DMS114 treated with DMSO at 0.1 percent for 48 hours (cell line): ENCODE data around the gene DLGAP1.

ENCODE experiments used
- DNase-seq: peaks from one replicate; lab custom pipeline; 2025; ENCODE audit not compliant: unreplicated experiment; lab: John Stamatoyannopoulos, UW

Gene DLGAP1

DNA sequence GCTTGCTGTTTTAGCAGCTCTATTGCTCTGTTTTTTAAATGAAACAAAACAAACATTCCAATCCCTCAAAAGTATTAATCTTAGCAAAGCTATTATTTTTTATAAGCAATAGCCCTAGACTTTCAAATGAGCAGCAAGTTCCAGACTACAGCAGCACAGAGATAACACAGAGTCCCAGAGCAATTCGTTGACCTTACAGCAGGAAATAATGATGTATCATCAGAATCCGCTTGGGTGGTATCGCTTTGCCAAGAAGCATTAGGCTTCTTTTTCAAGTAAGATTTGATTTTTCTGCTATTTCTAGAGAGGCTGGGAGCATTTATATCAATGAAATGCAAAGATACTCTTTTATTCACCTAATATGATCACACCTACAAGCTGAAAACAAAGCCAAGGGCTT lies 209.7 kb downstream of the DLGAP1 start:
- DNase-seq = no peak

DNA sequence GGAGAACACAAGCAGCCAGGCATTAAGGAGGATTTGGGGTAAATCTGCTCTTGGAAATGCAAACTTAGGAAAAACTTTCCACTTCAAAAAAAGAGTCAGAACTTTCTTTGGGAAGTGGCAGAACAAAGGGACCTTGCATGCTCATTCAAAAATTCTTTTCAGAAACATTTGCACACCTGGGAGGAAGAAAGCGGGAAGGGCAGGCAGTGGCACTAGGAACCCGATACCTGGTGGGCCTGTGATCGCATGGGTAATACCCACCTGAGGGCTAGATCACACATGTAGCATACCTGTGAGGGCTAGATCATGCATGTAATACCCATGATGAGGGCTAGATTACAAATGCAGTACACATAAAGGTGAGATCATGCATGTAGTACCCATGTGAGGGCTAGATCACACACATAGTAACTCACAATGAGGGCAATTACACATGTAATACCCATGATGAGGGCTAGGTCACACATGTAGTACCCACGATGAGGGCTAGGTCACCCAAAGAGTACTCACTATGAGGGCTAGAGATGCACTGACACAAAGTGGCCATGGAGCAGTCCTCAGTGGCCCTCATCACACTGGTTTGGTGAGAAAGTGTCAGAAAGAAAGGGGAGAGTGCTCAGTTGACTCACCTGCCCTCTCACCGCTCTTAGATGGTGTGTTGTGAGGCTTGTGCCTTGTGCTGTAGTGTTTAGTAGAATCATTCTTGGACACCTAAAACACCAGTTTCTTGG lies 212.5 kb downstream of the DLGAP1 start:
- DNase-seq = no peak

DNA sequence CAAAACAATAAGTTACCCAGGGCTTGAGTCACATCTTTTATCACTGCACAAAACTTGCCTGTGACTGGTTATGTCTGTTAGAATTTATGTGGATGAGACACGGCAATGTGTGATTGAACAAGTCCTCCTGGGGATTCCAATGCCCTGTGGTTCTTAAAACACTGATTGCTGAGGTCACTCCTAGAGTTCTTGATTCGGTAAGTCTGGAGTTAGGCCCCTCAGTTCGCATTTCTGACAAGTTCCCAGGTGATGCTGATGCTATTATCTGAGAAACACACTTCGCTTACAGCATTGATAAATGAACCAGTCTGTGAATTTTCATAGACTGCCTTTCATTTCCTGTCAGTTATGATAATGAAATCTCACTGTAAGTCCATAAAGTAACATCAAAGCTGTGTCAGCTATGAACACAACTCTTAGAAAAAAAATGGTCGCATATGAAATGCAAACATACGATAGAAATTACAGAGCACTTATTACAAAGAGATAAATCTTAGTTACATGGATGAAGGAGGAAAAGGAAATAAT lies 214.0 kb downstream of the DLGAP1 start:
- DNase-seq = no peak

DNA sequence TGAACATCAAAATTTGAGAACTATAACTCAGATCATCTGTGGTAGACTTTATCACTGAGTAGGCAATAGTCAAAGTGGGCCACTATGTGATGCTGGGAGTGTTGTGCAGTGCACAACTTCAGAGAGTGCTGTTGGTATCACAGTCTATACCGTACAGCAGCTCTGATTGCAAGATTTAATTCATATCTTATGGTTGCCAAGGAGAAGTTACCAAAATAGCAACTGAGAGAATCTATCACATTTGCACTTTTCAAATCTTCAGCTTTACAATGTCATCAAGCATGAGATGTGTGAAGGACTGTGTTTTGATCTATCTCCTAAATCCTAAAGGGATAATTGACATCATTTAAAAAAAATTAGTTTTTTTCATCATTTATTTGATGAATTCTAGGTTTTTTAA lies 216.1 kb downstream of the DLGAP1 start:
- DNase-seq = no peak

DNA sequence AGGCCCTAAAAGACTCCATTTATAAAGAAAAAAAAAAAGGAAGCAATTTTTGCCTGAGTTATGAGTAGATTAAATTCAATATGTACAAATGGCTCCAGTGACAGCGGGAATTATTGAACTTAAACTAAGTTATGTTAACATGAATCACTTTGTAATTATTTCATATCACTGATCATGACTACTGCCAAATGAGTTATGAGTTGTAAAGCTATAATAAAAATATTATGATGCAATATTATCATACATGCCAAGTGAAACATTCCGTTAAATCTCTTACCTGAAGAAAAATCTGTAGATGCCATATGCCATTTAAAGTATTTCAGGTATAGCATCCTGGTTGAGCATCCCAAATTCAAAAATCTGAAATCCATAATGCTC lies 217.5 kb downstream of the DLGAP1 start:
- DNase-seq = no peak

DNA sequence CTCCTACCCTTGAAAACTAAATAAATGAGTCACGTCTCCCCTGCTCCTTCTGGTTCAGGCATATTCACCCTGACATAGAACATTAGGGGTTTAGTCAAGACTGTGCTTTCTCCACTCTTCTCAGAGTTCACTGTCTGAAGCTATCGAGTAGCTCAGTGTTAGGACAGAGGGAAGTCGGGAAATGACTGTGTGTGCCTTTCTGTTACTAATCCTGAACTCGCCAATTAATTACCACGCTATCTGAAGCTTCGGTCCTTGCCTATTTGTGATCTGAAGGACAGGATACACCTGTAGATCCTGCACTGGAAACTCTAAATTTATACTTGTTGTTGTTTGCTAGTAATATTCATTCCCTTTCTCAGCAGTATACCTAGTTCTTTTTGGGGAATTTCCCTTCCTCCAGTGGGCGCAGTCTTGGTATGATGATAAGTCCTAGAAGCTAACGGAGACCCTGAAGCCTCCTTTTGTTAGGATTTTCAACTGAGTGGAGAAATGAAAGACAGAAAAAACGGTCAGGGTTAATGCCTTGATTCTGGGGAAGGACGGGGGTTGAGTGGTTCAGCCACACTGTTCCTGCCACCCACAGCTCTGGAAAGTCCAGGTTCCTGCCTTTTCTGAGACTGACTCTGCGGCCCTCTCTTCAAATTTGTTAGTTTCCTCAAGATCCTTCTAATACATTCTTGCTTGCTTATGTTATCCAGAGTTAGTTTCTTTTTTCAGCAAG lies 218.0 kb downstream of the DLGAP1 start:
- no peak for DNase-seq

DNA sequence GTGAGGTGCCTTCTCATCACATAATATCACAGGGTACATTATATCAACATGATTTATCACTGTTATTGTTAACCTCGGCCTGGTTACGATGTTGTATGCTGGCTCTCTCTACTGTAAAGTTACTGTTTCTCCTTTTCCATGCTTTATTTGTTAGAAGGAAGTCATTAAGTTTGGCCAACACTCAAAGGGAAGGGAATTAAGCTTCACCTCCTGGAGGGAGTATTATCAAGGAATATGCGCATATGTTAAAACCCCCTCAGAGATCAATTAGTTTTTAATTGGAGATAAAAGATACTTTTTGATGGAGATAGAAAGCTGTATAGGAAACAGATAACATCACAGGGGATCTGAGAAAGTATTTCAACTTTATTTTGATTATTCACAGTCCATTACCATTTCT lies 221.6 kb downstream of the DLGAP1 start:
- no peak for DNase-seq

DNA sequence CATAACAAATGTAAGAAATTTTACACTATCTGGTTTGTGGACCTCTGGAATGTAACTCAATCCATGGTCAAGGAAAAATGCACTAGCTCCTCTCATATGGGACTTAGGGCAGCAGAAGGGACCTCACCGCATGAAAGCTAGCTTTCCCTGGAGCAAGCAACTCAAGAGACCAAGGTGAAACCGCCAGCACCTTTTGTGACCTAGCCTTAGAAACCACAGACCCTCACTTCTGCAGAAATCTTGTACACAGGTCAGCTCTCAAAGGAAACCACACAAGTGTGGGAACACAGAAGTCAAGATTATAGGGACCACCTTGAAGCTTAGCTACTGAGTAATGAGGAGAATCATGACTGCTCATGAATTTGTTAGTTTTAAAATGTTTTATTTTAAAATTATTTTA lies 222.5 kb downstream of the DLGAP1 start:
- no peak for DNase-seq

DNA sequence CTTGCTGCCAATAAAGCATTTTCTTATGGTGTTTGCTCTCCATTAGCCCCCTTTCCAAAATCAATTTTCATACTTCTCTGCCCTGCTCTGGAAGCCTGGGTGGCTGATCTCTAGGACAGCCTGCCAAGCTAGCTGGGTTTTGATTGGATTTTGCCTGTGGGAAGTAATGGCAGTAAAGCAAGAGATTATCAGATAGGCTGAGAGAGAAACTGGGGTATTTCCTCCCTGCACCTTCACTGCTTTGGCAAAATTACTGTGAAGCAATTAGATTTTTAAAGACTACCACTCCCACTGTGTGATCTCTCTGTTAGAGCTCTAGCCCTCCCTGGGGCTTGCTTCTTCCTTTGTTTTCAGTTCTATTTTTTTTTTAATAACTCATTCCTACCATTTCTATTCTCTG lies 223.8 kb downstream of the DLGAP1 start:
- DNase-seq = no peak

DNA sequence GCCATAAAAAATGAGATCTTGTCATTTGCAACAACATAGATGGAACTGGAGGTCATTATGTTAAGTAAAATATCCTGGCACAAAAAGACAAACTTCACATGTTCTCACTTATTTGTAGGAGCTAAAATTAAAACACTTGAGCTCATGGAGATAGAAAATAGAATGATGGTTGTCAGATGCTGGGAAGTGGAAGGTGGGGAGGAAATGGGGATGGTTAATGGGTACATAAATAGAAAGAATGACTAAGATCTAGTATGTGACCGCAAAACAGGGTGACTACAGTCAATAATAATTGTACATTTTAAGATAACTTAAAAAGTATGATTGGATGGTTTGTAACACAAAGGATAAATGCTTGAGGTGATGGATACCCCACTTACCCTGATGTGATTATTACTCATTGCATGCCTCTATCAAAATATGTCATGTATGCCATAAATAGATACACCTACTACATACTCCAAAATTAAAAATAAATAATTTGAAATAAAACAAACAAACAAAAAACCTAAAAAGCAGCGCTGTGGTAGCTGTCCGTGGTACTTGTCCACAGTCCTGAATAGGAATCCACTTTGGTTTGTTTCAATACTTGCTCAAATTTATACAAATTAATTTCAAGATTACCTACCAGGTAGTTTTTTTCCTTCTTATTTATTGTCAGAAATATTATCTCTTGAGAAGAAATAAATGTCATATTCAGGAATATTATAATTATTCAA lies 224.5 kb downstream of the DLGAP1 start:
- no peak for DNase-seq

DNA sequence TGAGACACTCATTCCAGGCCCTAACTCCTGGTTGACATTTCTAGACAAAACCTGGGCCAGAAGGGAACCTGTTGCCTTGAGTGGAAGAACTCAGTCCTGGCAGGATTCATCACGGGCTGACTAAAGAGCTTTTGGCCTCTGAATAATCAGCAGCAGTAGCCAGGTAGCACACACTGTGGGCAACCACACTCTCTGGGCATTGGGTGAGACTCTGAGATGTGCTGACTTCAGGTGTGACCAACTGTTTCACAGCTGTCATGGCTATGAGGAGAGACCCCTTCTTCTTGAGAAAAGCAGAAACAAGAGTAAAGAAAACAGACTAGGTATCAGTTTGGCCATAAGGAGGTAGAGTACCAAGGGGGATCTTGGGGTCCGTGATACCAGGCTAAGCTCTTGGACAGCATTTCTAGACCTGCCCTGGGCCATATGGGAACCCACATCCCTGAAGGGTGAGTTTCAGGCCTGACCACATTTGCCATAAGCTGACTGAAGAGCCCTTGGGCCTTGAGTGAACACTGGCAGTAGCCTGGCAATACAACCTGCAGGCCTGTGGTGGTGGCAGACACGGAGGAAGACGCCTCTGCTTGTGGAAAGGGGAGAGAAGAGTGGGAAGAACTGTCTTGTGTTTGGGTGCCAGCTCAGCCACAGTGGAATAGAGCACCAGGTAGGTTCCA lies 230.9 kb downstream of the DLGAP1 start:
- DNase-seq = no peak

DNA sequence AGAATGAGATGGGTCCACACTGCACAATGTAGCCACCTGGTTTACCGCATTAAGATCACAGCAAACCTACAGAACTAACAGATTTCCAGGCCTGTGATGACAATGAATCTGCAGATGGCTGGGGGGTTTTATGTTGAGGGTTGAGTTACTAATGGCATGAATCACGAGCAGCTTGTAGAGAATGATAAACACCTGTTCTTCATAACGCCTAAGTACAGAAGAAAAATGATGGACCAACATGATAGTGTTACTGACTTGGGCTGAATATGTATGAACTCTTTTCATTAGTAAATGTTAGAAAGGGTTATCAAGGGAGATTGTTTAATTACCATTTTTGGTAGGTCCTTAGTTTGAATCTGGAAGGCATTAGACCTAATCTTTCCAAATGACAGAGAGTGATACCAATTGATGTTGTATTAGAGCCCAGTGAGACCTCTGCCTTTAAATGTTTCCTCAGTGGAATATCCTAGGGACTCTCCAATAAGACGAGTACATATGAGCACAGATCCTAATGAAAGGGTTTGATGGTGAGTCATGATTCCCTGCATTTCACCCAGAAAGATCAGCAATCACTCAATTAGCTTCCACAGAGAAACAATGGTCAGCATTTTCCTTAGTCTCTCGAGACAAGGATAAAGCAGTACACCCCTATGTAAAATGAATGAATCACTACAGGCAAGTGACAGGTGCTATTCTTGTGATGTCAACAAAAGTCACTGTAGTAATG lies 243.8 kb downstream of the DLGAP1 start:
- DNase-seq = no peak

DNA sequence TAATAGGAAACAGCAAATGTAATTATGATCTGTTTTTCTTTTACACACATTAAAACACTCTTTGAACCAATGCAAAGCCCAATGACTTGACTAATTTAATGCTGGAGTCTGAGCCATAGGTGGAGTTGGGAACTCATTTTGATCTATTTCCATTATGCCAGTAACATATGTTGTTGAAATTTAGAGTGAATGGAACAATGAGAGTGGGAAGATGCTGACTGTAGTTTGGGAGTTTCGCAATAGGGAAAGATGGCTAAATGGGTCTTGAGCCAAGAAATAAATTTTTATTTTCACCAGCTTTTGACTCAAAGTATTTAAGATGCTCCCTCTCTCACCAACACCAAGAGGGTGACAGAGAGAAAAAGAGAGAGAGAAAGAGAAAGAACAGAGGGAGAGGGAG lies 246.7 kb downstream of the DLGAP1 start:
- no peak for DNase-seq

DNA sequence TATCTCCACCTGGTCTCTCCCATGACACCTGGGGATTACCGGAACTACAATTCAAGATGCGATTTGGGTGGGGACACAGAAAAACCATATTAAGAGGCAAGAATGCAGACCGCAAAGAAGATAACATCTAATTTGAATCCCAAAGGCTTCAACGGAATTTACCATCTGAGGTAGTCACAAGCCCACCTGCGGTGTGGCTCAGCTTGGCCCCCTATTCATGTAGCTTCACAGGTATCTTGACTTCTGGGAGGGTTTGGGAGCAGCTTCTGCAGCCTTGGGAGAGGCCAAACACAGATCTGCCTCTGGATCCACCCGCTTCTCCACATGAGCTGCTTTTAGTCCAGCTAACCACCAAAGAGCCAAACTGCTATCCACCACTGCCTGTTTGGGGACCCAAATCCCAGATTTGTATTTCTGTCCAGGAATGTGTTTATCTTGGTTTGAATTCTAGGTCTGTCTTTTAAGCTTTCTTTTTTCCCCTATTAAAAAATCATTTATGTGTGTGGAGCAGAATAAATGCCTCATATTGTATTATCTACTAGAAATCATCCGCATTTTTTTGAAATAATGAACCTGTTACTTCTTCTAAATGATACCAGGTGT lies 247.6 kb downstream of the DLGAP1 start:
- DNase-seq = no peak

DNA sequence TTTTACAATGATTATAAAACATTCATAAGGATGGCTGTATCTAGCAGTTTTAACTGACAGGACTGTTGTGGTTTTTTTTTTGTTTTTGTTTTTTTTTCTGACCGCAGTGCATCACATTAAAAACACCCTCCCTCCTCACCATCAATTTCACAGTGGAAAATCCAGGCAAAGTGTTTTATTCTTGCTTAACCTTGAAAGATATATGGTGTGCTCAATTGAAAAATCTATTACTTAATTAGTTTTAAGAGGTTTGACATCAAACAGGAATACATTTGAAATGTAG lies 250.7 kb downstream of the DLGAP1 start:
- DNase-seq = no peak

DNA sequence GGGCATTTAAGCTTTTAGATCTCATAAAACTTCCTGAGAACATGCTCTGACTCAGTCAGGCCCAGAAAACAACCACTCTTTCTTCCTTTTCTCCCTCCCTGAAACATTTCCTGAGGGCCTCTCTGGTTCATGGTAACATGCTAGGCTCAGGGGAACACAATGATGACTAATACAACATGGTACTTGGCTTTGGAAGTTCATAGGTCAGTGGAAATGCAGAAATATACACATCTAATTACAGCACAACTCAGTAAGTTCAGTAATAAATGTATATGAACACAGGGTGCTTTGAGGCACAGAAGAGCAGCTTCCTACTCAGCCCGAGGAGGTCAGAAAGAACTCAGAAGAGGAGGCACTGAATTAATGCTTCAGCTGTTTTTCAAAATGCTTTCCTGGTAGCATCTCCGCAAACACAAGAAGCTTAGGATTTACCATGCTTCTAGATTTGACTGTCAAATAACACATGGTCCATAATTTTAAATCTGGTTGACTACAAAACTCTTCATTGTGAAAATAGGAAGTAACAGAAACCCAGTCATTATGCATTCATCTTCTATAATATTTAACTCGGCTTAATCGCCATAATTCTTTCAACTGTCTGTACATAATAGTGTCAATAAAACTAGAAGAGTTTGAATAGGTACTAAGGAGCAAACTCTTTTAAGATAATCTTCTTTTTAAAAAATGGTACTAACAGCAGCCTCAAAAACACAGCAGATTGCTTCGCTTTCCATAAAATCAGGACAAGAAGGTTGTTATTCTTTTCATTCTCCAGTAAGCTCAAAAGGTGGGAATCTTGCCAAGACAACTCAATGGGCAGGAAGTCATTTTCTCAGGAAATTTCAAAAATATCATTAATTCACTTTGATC lies 251.3 kb downstream of the DLGAP1 start:
- no peak for DNase-seq

DNA sequence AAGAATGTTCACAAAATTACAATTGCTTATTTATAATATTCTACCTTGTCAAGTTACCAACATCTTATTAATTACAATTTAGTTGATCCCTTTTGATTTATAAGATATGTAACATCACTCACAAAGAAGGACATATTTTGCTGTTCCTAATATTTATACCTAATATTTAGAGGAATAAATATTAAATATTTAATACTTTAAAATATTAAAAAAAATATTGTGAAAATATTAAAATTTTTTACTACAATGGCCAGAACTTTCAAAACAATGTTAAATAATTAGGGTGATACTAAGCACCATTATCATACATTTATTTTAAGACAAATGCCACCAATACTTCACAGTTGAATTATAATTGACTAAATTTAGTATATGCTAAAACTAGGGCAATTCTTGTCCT lies 254.7 kb downstream of the DLGAP1 start:
- no peak for DNase-seq

DNA sequence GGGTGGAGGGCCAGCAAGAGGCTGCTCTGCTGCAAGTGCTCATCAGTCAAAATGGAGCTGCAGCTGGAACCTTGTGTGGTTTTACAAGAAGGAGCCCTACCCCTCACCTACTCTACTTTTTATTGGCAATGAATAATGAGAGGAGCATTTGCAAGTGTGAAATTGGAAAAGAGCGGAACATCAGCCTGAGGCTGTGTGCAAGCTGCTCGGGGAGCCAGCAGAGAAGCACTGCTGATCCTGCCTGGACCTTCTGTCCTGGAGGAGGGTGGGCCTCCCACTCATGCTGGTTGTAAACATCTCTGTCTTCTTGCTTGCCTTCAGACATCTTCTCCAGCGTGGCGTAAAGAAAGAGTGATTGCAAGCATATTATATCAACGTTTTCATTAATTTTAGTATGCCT lies 256.2 kb downstream of the DLGAP1 start:
- DNase-seq = no peak

DNA sequence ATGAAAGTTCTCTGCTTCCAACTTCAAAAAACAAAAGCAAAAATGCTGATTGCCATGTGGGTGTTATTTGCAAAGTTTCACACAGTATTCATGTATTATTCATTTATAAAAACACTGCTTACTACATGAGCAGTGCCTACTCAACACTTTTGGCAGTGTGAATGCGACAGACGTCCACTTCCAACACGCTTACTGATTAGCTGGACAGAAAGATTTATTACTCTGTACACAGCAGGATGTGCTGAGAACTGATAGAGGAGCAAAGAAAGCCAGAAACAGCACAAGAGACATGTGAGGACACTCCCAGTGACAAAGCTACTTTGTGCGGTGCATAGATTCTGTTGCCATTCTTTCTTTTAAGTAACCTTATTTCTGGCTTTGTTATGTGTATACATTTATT lies 258.8 kb downstream of the DLGAP1 start:
- DNase-seq = no peak

DNA sequence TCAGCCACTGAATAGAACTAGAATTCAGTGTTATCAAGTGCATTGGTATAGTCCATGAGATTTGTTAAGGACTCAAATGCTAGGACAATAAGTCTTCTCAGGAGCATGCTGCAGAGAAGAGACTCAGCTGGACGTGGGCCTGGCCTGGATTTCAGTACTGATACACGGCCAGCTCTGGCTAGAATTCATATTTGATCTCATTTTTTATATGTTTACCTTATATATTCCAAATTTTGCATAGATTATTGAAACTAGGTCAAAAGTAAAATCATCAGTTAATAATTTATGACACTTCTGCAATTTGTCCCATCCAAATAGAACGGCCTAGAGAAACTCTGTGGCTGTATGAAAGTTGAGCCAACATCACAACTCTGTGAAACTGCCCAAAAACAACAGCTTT lies 262.0 kb downstream of the DLGAP1 start:
- no peak for DNase-seq
